GM13976 (cell line): ENCODE results near the gene KREMEN1.

Experiments used
- DNase-seq: peaks from one replicate; pipeline ENCODE4 v3.0.0; 2012; ENCODE audit warnings: low spot score
- in situ Hi-C: fragments of 300-500 bp; cut with MboI; formaldehyde crosslinking; loops from one replicate; pipeline ENCODE4 v1.12.0; 2022; ENCODE audit warnings: low sequenced_read_pairs, mixed read lengths, inconsistent platforms; ENCODE audit not compliant: unreplicated experiment
- TF ChIP-seq, protein P1 (sequence below): IDR thresholded peaks from 2 replicates; pipeline ENCODE4 v1.5.1; 2012; ENCODE audit warnings: borderline replicate concordance, mild to moderate bottlenecking; ENCODE audit not compliant: insufficient read depth; ENCODE audit errors: extremely low read depth, missing control alignments, control extremely low read depth

Gene KREMEN1

DNA sequence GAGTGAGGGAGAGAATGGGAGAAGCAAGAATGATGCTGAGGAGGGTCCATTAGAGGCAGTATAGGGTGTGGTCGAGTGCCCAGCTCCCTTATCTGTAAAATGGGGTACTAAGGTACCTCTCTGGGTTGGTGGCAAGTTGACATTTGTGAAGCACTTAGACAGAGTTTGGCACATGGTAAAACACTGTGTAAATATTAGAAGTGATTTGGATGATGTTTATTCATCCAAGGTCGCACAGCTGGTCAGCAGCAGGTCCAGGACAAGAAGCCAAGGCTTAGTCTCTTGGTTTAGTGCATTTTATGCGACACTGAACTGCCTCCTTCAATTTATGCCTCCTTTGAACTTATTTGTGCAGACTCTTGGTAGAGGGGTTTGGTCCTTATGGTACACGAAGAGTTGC is 19.4 kb downstream of the KREMEN1 start:
- in situ Hi-C loops, result no loop called here
- TF ChIP-seq, protein P1, sequence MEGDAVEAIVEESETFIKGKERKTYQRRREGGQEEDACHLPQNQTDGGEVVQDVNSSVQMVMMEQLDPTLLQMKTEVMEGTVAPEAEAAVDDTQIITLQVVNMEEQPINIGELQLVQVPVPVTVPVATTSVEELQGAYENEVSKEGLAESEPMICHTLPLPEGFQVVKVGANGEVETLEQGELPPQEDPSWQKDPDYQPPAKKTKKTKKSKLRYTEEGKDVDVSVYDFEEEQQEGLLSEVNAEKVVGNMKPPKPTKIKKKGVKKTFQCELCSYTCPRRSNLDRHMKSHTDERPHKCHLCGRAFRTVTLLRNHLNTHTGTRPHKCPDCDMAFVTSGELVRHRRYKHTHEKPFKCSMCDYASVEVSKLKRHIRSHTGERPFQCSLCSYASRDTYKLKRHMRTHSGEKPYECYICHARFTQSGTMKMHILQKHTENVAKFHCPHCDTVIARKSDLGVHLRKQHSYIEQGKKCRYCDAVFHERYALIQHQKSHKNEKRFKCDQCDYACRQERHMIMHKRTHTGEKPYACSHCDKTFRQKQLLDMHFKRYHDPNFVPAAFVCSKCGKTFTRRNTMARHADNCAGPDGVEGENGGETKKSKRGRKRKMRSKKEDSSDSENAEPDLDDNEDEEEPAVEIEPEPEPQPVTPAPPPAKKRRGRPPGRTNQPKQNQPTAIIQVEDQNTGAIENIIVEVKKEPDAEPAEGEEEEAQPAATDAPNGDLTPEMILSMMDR, result no peak
- DNase-seq, result no peak

DNA sequence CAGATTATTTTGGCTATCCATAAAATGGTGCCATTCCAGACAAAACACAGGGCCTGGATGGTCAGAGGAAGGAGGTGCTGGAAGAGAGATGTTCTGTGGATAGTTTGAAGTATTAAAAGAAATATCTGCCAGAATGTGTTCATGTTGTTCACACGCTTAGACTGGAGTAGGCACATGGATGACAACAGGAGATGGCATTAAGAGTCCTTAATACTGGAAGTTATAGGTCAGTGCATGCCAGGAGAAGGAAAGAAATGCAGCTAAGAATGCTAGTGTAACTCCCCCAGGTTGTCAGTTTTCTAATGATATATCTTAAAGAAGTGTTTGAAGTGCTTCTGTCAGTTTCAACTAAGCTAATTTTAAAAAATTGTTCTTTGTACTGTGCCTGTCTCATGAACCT is 20.2 kb downstream of the KREMEN1 start:
- in situ Hi-C loops, result no loop called here
- TF ChIP-seq, protein P1, result no peak
- no peak for DNase-seq

DNA sequence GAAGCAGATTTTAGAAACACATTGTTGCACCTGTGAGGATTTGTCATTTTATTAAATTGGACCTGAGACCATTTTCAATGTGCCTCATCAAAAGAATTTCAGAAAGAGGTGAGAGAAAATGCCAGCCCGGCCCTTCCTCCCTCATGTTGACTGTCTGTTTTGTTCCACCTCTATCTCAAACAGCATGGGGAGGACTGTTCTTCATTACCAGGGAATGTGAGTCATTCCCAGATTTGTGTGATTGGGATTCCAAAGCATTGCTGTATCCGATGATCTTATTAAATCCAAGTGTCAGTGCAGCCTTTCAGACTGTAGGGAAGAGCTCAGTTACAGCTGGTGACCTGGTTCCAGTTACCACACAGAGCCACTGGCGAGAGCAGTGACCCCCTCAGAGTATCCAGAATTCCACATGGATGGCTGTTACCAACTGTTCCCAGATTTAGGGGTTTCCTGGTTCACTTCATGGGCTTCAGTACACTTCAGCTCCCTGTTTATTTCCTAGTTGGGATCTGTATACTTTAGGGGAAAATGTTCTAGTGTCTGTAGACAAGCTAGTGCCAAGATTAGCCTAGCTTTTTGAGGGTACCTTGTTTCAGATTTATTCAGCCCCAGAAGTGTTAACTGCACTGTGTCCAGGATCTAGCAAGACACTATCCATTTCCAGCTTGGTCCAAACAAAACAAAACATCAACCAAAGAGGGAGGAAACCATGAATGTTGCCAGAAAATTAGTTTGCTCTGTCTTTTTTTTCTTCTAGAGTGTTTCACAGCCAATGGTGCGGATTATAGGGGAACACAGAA is 20.9 kb downstream of the KREMEN1 start:
- no peak for DNase-seq
- in situ Hi-C loops, result no loop called here
- TF ChIP-seq, protein P1, result no peak

DNA sequence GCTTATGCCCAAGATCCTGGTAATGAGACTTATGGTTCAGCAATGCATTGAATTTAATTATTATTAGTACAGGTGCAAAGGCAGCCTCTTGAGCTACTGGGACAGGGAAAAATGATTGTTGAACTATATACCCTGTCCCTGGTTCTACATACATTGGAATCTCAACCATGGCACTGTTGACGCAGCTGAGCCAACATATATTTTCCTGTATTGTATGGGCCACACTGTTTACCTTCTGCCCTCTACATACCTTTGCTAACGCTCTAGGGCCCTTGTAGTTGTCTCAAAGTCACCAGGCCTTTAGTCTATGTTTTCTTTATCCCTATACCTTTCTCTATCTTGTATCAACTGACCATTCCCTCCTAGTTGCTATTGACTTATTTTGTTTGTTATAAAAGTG is 22.6 kb downstream of the KREMEN1 start:
- TF ChIP-seq, protein P1, result no peak
- DNase-seq, result no peak
- in situ Hi-C loops, result no loop called here

DNA sequence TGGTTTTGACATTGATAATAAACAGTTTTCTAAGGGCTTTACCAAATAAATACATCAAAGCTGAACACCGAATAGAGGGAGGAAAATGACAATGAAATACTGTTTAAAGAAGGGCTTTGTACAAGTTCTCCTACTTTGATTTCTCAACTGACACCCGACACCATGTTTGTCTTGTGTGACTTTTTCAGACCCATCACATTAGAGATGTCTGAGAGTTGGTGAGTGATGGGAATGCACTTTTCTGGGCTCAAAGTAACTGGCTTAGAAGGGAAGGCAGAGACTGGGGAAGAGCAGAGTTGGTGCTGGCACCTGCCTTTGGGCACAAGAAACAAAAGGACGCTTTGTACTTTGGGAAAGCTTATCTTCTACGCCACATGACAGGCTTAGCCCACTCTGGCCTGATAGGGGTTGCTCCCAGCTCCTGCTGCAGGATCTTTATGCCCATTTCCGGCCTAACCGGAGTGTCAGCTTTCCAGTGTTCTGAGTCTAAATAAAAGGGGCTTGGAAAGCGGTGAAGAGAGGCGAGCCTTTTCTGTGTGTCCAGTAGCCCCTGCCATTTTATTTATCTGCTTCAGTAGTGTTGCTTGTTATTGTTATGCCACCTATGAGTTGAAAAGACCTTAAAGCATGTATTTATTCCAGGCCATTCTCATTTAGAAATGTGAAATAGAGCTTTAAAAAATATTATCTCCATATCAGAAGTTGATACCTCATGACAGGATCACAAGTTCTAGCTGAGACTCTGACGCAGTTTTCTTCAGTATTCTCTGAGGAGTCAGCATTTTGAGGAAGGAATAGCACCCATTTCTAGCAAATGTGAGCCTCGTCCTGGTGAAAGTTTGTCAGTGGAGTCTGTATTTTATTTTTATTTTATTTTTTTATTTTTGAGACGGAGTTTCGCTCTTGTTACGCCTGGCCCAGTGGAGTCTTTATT is 24.2 kb downstream of the KREMEN1 start:
- TF ChIP-seq, protein P1, result no peak
- in situ Hi-C loops, result no loop called here
- DNase-seq, result no peak

DNA sequence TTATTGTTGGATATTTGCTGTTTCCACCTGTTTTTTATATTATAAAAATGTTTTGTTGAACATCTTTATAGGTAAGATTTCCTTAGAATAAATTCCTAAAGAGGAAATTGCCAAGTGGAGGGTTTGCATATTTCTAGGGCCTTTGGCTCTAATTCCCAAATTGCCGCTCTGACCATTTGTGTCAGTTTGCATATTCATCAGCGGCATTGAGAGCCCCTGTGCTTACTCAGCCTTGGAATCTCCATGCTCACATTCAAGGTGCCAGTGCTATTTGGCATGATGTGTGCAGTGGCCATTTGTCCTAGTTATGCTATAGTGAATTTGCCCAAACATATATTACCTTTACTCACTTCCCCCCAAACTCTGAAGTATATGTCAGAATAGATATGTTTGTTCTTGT is 25.5 kb downstream of the KREMEN1 start:
- in situ Hi-C loops, result no loop called here

More for the DNA sequence above, 25.5 kb downstream of the KREMEN1 start:
- DNase-seq, result no peak
- TF ChIP-seq, protein P1, result no peak
